Epithelial cell of proximal tubule (primary cell): Measurements from ENCODE around the gene TLX1. TPM values are rescaled to one million over a fixed set of nuclear protein-coding genes. Genes with fewer than 3 reads are reported as not detected.

Experiments
- DNase-seq: peaks from one replicate; pipeline ENCODE4 v3.0.0-alpha.2; 2011; ENCODE audit warnings: low read depth
- H3K4me3 ChIP-seq: 2 replicates; pipeline ENCODE4 v1.5.1; 2011; ENCODE audit warnings: low read depth, mild to moderate bottlenecking, low read length
- CTCF ChIP-seq: conservative IDR thresholded peaks from 2 replicates; pipeline ENCODE4 v1.5.1; 2012; ENCODE audit warnings: low read depth, mild to moderate bottlenecking, low read length
- total RNA-seq: library from RNA; depleted of rRNA; stranded (reverse); fragments of >200 nt; gene quantifications from 2 replicates; pipeline ENCODE4 v1.2.3, GENCODE V29; 2015

The TLX1 gene
- total RNA-seq, 1 donor from 2014 or later, result not detected

GRCh38 chr10:101139421-101139911, 8.4 kb downstream of the TLX1 start:
- TF ChIP-seq CTCF, result peak; percentile 47
- H3K4me3 ChIP-seq, result no peak overlapping the region
- no peak for DNase-seq

- DNase-seq, result no peak
- no peak overlapping the region for H3K4me3 ChIP-seq
- TF ChIP-seq CTCF, result no peak
Observed at GRCh38 chr10:101140084-101140949, 9.2 kb downstream of the TLX1 start.

- H3K4me3 ChIP-seq, result no peak overlapping the region
- no peak for DNase-seq
- no peak for TF ChIP-seq CTCF
Observed at GRCh38 chr10:101140950-101141615, 10.0 kb downstream of the TLX1 start.

GRCh38 chr10:101141616-101142532, 10.8 kb downstream of the TLX1 start:
- peak; percentile 10 for DNase-seq
- TF ChIP-seq CTCF, result peak; percentile 96
- H3K4me3 ChIP-seq, result no peak overlapping the region

GRCh38 chr10:101142533-101143344, 11.6 kb downstream of the TLX1 start:
- TF ChIP-seq CTCF, result no peak
- no peak overlapping the region for H3K4me3 ChIP-seq
- DNase-seq, result no peak

- no peak overlapping the region for H3K4me3 ChIP-seq
- TF ChIP-seq CTCF, result no peak
Observed at GRCh38 chr10:101143345-101143630, 12.2 kb downstream of the TLX1 start.

More at GRCh38 chr10:101143345-101143630, 12.2 kb downstream of the TLX1 start:
- no peak for DNase-seq
